K562 (cell line): ENCODE measurements around the gene AFAP1.

ENCODE experiments used
- FOXA3 ChIP-seq, 2 experiments: fragments of 450-650 bp in 1 of 2; sonication (generic) in 1 of 2; formaldehyde crosslinking; IDR thresholded peaks in 1 of 2; conservative IDR thresholded peaks in 1 of 2; 2 replicates each; pipeline versions ENCODE4 v1.4.0 to v1.8.0; 2020 to 2022; ENCODE audit warnings: mild to moderate bottlenecking in 2 of 2, missing genetic modification reagents in 1 of 2
- JUND ChIP-seq, 2 experiments: IDR thresholded peaks; 2 replicates in 1 of 2; 3 replicates in 1 of 2; pipeline ENCODE4 v1.6.1; 2011; ENCODE audit warnings: borderline replicate concordance in 2 of 2, low read depth in 2 of 2, low read length in 2 of 2, improper control_type of control experiment in 1 of 2, missing biosample characterization in 1 of 2, missing genetic modification characterization in 1 of 2, missing genetic modification reagents in 1 of 2
- SAP30 ChIP-seq: fragments of 200-600 bp; sonication (generic); IDR thresholded peaks from 2 replicates; pipeline ENCODE4 v1.6.1; 2012; ENCODE audit warnings: borderline replicate concordance, low read depth, mild to moderate bottlenecking, moderate library complexity, low read length, control low read depth, inconsistent platforms; ENCODE audit not compliant: insufficient read depth, poor library complexity, severe bottlenecking
- ZBTB7A ChIP-seq: IDR thresholded peaks from 2 replicates; pipeline ENCODE4 v1.6.1; 2011; ENCODE audit warnings: low read depth, mild to moderate bottlenecking, low read length, moderate library complexity, borderline replicate concordance; ENCODE audit not compliant: control insufficient read depth
- ZNF740 ChIP-seq, 3 experiments: fragments of 200-800 bp in 1 of 3; sonication (Bioruptor generic) in 1 of 3; sonication (generic) in 1 of 3; formaldehyde crosslinking in 1 of 3; IDR thresholded peaks; 2 replicates each; pipeline versions ENCODE4 v1.6.1 to v1.8.0; 2016 to 2022; ENCODE audit warnings: mild to moderate bottlenecking in 2 of 3, missing compliant biosample characterization in 2 of 3, missing genetic modification characterization in 2 of 3, missing genetic modification reagents in 1 of 3

- TF ChIP-seq FOXA3 (CRISPR knock-in tag; conservative IDR thresholded peaks at IDR 0.05 in 1 of 2, IDR thresholded peaks at IDR 0.05 in 1 of 2) (no peak), SAP30 (no peak), JUND (IDR thresholded peaks at IDR 0.05; ENCODE audit: borderline replicate concordance, low read depth, low read length) (no peak), JUND (tag; IDR thresholded peaks at IDR 0.05; ENCODE audit: borderline replicate concordance, low read depth, low read length) (no peak), ZNF740 (CRISPR knock-in tag; IDR thresholded peaks at IDR 0.05) (no peak), ZNF740 (tag; IDR thresholded peaks at IDR 0.05) (no peak), ZBTB7A (no peak)
These were observed 179.4 kb downstream of the AFAP1 start for GRCh38 chr4:7760228-7760627.
